Right atrium auricular region (tissue), 2 donors: Measurements from ENCODE around the gene EBF3. TPM values are rescaled to one million over a fixed set of nuclear protein-coding genes. Genes with fewer than 3 reads are reported as not detected.

Source experiments
- DNase-seq: peaks from one replicate; pipeline ENCODE4 v3.0.0-alpha.2; 2019; ENCODE audit warnings: low spot score
- H3K27ac ChIP-seq, 2 donors: fragments of 200-600 bp; sonication (generic); 1 replicate in 1 of 2; 2 replicates in 1 of 2; pipeline ENCODE4 v1.5.1; 2016 to 2019
- H3K27me3 ChIP-seq, 2 donors: fragments of 200-600 bp; sonication (generic); one replicate each; pipeline versions ENCODE4 v1.5.1 to v1.6.0; 2017 to 2019
- H3K36me3 ChIP-seq: fragments of 200-600 bp; sonication (generic); one replicate; pipeline ENCODE4 v1.5.1; 2016
- H3K4me1 ChIP-seq, 2 donors: fragments of 200-600 bp; sonication (generic); one replicate each; pipeline versions ENCODE4 v1.5.1 to v1.6.0; 2017 to 2019
- H3K4me3 ChIP-seq, 2 donors: fragments of 200-600 bp; sonication (generic); 1 replicate in 1 of 2; 2 replicates in 1 of 2; pipeline ENCODE4 v1.5.1; 2017 to 2019; ENCODE audit warnings: mild to moderate bottlenecking in 1 of 2, moderate library complexity in 1 of 2
- H3K9me3 ChIP-seq, 2 donors: fragments of 200-600 bp; sonication (generic); one replicate each; pipeline ENCODE4 v1.5.1; 2019
- CTCF ChIP-seq, 2 donors: fragments of 200-600 bp; sonication (generic); IDR thresholded peaks; one replicate each; pipeline ENCODE4 v1.5.1; 2019; ENCODE audit warnings: antibody characterized with exemption in 2 of 2
- total RNA-seq, 2 donors: library from RNA; depleted of rRNA; stranded (reverse); fragments of >200 nt; gene quantifications; one replicate each; pipeline ENCODE4 v1.1.0, GENCODE V29; 2016

Gene EBF3
- total RNA-seq, 2 donors from 2014 or later, result 5.8 to 6.9 TPM

GRCh38 chr10:129993621-129994020 is 29.5 kb upstream of the EBF3 start:
- Histone ChIP-seq H3K4me3 (no peak overlapping the region), H3K36me3 (no peaks in the 10 kb centered on the region), H3K27me3 (no peaks in the 10 kb centered on the region), H3K4me1 (no peaks in the 10 kb centered on the region), H3K27ac (no peak overlapping the region), H3K9me3 (peaks cover 0 to 8% of the 10 kb centered on the region in 2 donors)
- DNase-seq, result peak; percentile 21
- TF ChIP-seq CTCF (IDR thresholded peaks at IDR 0.05), result no peak

- H3K4me3 ChIP-seq, result no peak overlapping the region
- H3K36me3 ChIP-seq, result no peaks in the 10 kb centered on the region
- no peak for TF ChIP-seq CTCF (IDR thresholded peaks at IDR 0.05)
- H3K27ac ChIP-seq, result no peak overlapping the region
- H3K4me1 ChIP-seq, result no peaks in the 10 kb centered on the region
- H3K27me3 ChIP-seq, result no peaks in the 10 kb centered on the region
- DNase-seq, result no peak
- peaks cover 0 to 10% of the 10 kb centered on the region in 2 donors for H3K9me3 ChIP-seq
Observed at GRCh38 chr10:129992356-129992755, 28.3 kb upstream of the EBF3 start.

- no peaks in the 10 kb centered on the region for H3K27me3 ChIP-seq
- TF ChIP-seq CTCF (IDR thresholded peaks at IDR 0.05), result no peak
- H3K4me3 ChIP-seq, result no peak overlapping the region
- peaks cover 0 to 41% of the 10 kb centered on the region in 2 donors for H3K9me3 ChIP-seq
- no peaks in the 10 kb centered on the region for H3K4me1 ChIP-seq
- H3K36me3 ChIP-seq, result no peaks in the 10 kb centered on the region
- no peak for DNase-seq
- H3K27ac ChIP-seq, result no peak overlapping the region
Observed at GRCh38 chr10:129982825-129983224, 18.8 kb upstream of the EBF3 start.

- Histone ChIP-seq H3K4me1 (no peaks in the 10 kb centered on the region), H3K36me3 (no peaks in the 10 kb centered on the region), H3K4me3 (no peak overlapping the region), H3K27ac (no peak overlapping the region), H3K9me3 (peaks cover 0 to 25% of the 10 kb centered on the region in 2 donors), H3K27me3 (no peaks in the 10 kb centered on the region)
- TF ChIP-seq CTCF (IDR thresholded peaks at IDR 0.05), result no peak
- DNase-seq, result no peak
Observed at GRCh38 chr10:129978980-129979379, 14.9 kb upstream of the EBF3 start.

GRCh38 chr10:129978322-129978721 is 14.2 kb upstream of the EBF3 start:
- no peak for TF ChIP-seq CTCF (IDR thresholded peaks at IDR 0.05)
- Histone ChIP-seq H3K4me3 (no peak overlapping the region), H3K36me3 (no peaks in the 10 kb centered on the region), H3K4me1 (no peaks in the 10 kb centered on the region), H3K9me3 (peaks cover 0 to 18% of the 10 kb centered on the region in 2 donors), H3K27ac (no peak overlapping the region), H3K27me3 (no peaks in the 10 kb centered on the region)
- no peak for DNase-seq

GRCh38 chr10:129977794-129978193 is 13.7 kb upstream of the EBF3 start:
- H3K4me3 ChIP-seq, result no peak overlapping the region
- no peaks in the 10 kb centered on the region for H3K36me3 ChIP-seq
- H3K4me1 ChIP-seq, result no peaks in the 10 kb centered on the region
- no peak for DNase-seq
- no peaks in the 10 kb centered on the region for H3K27me3 ChIP-seq
- H3K9me3 ChIP-seq, result peaks cover 0 to 13% of the 10 kb centered on the region in 2 donors
- H3K27ac ChIP-seq, result no peak overlapping the region
- TF ChIP-seq CTCF (IDR thresholded peaks at IDR 0.05), result no peak
